Measurements from ENCODE around the gene SLC17A4. TPM values are rescaled to one million over a fixed set of nuclear protein-coding genes. Genes with fewer than 3 reads are reported as not detected.

The SLC17A4 gene
- total and polyA plus RNA-seq, 2 donors = 0.02 TPM; not detected in 1

GRCh38 chr6:25788305-25788922 lies 33.9 kb downstream of the SLC17A4 start:
- H3K36me3 ChIP-seq (ENCODE audit: control insufficient read depth in 2 of 2, insufficient read depth in 2 of 2, low read length in 1 of 2) = no peaks in the 10 kb centered on the region
- H3K9me3 ChIP-seq (ENCODE audit: control insufficient read depth in 2 of 2, insufficient read depth in 1 of 2, low read length in 1 of 2) = no peaks in the 10 kb centered on the region
- H3K27me3 ChIP-seq (ENCODE audit: control insufficient read depth in 2 of 2, insufficient read depth in 1 of 2, low read length in 1 of 2) = no peaks in the 10 kb centered on the region
- peak in 5 of 9 donors; percentile 10 to 48 (median 27) for DNase-seq (ENCODE audit: low read depth in 6 of 9, low spot score in 9 of 9)
- WGBS = 79% methylated on average over 4 of the region's 4 CpGs
- no peaks in the 10 kb centered on the region for H3K4me1 ChIP-seq (ENCODE audit: control insufficient read depth in 2 of 2, insufficient read depth in 2 of 2, low read length in 2 of 2)
- H3K4me3 ChIP-seq (ENCODE audit: low read length in 2 of 2) = no peak overlapping the region
- H3K27ac ChIP-seq (ENCODE audit: low read depth in 1 of 2, low read length in 1 of 2) = no peak overlapping the region

- no peaks in the 10 kb centered on the region for H3K4me1 ChIP-seq (ENCODE audit: control insufficient read depth in 2 of 2, insufficient read depth in 2 of 2, low read length in 2 of 2)
- no peaks in the 10 kb centered on the region for H3K27me3 ChIP-seq (ENCODE audit: control insufficient read depth in 2 of 2, insufficient read depth in 1 of 2, low read length in 1 of 2)
- 97% methylated on average over 2 of the region's 2 CpGs for WGBS
- H3K36me3 ChIP-seq (ENCODE audit: control insufficient read depth in 2 of 2, insufficient read depth in 2 of 2, low read length in 1 of 2) = no peaks in the 10 kb centered on the region
- H3K9me3 ChIP-seq (ENCODE audit: control insufficient read depth in 2 of 2, insufficient read depth in 1 of 2, low read length in 1 of 2) = no peaks in the 10 kb centered on the region
- H3K27ac ChIP-seq (ENCODE audit: low read depth in 1 of 2, low read length in 1 of 2) = no peak overlapping the region
- H3K4me3 ChIP-seq (ENCODE audit: low read length in 2 of 2) = no peak overlapping the region
- no peak for DNase-seq (ENCODE audit: low read depth in 6 of 9, low spot score in 9 of 9)
These were observed 34.9 kb downstream of the SLC17A4 start for GRCh38 chr6:25789475-25789874.

DNA sequence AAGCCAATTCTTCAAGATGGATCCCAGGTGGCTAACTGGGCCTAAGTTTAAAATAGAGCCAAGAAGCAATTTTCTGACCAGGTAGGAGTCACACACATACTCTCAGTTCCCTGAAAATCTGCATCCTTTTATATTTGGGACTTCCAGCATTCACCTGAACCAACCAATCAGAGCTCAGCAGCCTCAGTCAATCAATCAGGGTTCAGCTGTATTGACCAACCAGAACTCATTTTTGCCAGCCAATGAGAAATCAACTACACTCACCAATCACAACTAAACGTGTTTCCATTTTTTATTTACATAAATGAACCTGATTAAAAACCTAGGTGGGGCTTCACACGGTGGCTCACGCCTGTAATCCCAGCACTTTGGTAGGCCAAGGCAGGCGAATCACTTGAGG lies 37.5 kb downstream of the SLC17A4 start:
- H3K36me3 ChIP-seq (ENCODE audit: control insufficient read depth in 2 of 2, insufficient read depth in 2 of 2, low read length in 1 of 2) = no peaks in the 10 kb centered on the region
- DNase-seq (ENCODE audit: low read depth in 6 of 9, low spot score in 9 of 9) = no peak
- 95% methylated on average over 4 of the region's 4 CpGs for WGBS
- no peak overlapping the region for H3K27ac ChIP-seq (ENCODE audit: low read depth in 1 of 2, low read length in 1 of 2)
- H3K27me3 ChIP-seq (ENCODE audit: control insufficient read depth in 2 of 2, insufficient read depth in 1 of 2, low read length in 1 of 2) = no peaks in the 10 kb centered on the region
- H3K4me1 ChIP-seq (ENCODE audit: control insufficient read depth in 2 of 2, insufficient read depth in 2 of 2, low read length in 2 of 2) = no peaks in the 10 kb centered on the region
- no peak overlapping the region for H3K4me3 ChIP-seq (ENCODE audit: low read length in 2 of 2)
- no peaks in the 10 kb centered on the region for H3K9me3 ChIP-seq (ENCODE audit: control insufficient read depth in 2 of 2, insufficient read depth in 1 of 2, low read length in 1 of 2)

DNA sequence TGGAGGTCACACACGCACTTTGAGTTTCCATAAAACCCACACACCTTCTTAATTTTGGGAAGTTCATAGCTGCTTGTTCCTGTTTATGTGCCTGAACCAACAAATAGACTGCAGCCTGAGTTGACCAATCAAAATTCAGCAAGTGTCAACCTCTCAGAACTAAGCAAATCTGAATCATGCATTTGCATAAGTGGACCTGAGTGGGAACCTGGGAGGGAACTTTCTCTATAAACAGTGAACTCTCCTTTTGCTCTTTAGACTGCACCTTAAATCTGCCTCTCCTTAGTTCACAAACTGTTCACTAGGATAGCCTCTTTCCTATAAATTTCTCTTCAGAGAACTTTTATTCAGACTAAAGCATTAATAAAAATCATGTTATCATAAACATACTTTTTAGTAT lies 39.4 kb downstream of the SLC17A4 start:
- H3K36me3 ChIP-seq (ENCODE audit: control insufficient read depth in 2 of 2, insufficient read depth in 2 of 2, low read length in 1 of 2) = no peaks in the 10 kb centered on the region
- H3K4me1 ChIP-seq (ENCODE audit: control insufficient read depth in 2 of 2, insufficient read depth in 2 of 2, low read length in 2 of 2) = no peaks in the 10 kb centered on the region
- H3K9me3 ChIP-seq (ENCODE audit: control insufficient read depth in 2 of 2, insufficient read depth in 1 of 2, low read length in 1 of 2) = no peaks in the 10 kb centered on the region
- no peak for DNase-seq (ENCODE audit: low read depth in 6 of 9, low spot score in 9 of 9)
- no peak overlapping the region for H3K27ac ChIP-seq (ENCODE audit: low read depth in 1 of 2, low read length in 1 of 2)
- 100% methylated on average over 1 of the region's 1 CpG for WGBS
- H3K27me3 ChIP-seq (ENCODE audit: control insufficient read depth in 2 of 2, insufficient read depth in 1 of 2, low read length in 1 of 2) = no peaks in the 10 kb centered on the region
- H3K4me3 ChIP-seq (ENCODE audit: low read length in 2 of 2) = no peak overlapping the region

- no peak for DNase-seq (ENCODE audit: low read depth in 6 of 9, low spot score in 9 of 9)
- H3K36me3 ChIP-seq (ENCODE audit: control insufficient read depth in 2 of 2, insufficient read depth in 2 of 2, low read length in 1 of 2) = no peaks in the 10 kb centered on the region
- 65% methylated on average over 2 of the region's 2 CpGs for WGBS
- no peaks in the 10 kb centered on the region for H3K27me3 ChIP-seq (ENCODE audit: control insufficient read depth in 2 of 2, insufficient read depth in 1 of 2, low read length in 1 of 2)
- no peak overlapping the region for H3K27ac ChIP-seq (ENCODE audit: low read depth in 1 of 2, low read length in 1 of 2)
- H3K4me1 ChIP-seq (ENCODE audit: control insufficient read depth in 2 of 2, insufficient read depth in 2 of 2, low read length in 2 of 2) = no peaks in the 10 kb centered on the region
- H3K9me3 ChIP-seq (ENCODE audit: control insufficient read depth in 2 of 2, insufficient read depth in 1 of 2, low read length in 1 of 2) = no peaks in the 10 kb centered on the region
- no peak overlapping the region for H3K4me3 ChIP-seq (ENCODE audit: low read length in 2 of 2)
These were observed 40.2 kb downstream of the SLC17A4 start for GRCh38 chr6:25794784-25795183.

- H3K4me3 ChIP-seq (ENCODE audit: low read length in 2 of 2) = no peak overlapping the region
- H3K4me1 ChIP-seq (ENCODE audit: control insufficient read depth in 2 of 2, insufficient read depth in 2 of 2, low read length in 2 of 2) = no peaks in the 10 kb centered on the region
- H3K27me3 ChIP-seq (ENCODE audit: control insufficient read depth in 2 of 2, insufficient read depth in 1 of 2, low read length in 1 of 2) = no peaks in the 10 kb centered on the region
- 94% methylated on average over 4 of the region's 4 CpGs for WGBS
- DNase-seq (ENCODE audit: low read depth in 6 of 9, low spot score in 9 of 9) = no peak
- no peaks in the 10 kb centered on the region for H3K36me3 ChIP-seq (ENCODE audit: control insufficient read depth in 2 of 2, insufficient read depth in 2 of 2, low read length in 1 of 2)
- no peak overlapping the region for H3K27ac ChIP-seq (ENCODE audit: low read depth in 1 of 2, low read length in 1 of 2)
- H3K9me3 ChIP-seq (ENCODE audit: control insufficient read depth in 2 of 2, insufficient read depth in 1 of 2, low read length in 1 of 2) = no peaks in the 10 kb centered on the region
These were observed 46.9 kb downstream of the SLC17A4 start for GRCh38 chr6:25801436-25801835.

DNA sequence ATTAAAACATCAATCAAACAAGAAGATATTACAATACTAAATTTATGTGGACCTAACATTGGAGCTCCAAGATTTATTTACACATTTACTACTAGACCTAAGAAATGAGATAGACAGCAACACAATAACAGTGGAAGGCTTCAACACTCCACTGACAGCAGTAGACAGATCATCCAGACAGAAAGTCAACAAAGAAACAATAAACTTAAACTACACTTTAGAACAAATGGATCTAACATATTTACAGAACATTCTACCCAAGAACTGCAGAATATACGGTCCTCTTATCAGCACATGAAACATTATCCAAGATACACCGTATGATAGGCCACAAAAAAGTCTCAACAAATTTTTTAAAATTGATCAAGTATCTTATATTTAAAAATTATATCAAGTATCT lies 50.3 kb downstream of the SLC17A4 start:
- WGBS = 96% methylated on average over 2 of the region's 2 CpGs
- no peak for DNase-seq (ENCODE audit: low read depth in 6 of 9, low spot score in 9 of 9)
- H3K36me3 ChIP-seq (ENCODE audit: control insufficient read depth in 2 of 2, insufficient read depth in 2 of 2, low read length in 1 of 2) = no peaks in the 10 kb centered on the region

DNA sequence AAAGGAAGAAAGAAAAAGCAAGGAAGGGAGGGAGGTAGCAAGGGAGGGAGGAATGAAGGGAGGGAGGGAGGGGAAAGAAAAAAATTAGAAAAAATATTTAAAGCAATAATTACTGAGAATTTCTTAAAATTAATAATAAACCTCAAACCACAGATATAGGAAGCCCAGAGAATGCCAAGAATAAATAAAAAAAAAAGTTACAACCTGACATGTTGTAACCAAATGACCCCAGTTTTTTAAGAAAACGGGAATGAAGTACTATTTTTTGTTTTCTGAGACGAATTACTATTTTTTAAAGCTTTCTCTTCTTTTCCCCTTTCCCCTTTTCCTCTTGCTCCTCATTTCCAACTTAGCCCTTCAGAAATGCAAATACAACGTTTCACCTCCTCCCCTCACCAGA lies 60.7 kb downstream of the SLC17A4 start:
- no peaks in the 10 kb centered on the region for H3K27me3 ChIP-seq (ENCODE audit: control insufficient read depth in 2 of 2, insufficient read depth in 1 of 2, low read length in 1 of 2)
- H3K27ac ChIP-seq (ENCODE audit: low read depth in 1 of 2, low read length in 1 of 2) = no peak overlapping the region
- H3K4me1 ChIP-seq (ENCODE audit: control insufficient read depth in 2 of 2, insufficient read depth in 2 of 2, low read length in 2 of 2) = no peaks in the 10 kb centered on the region
- no peak for DNase-seq (ENCODE audit: low read depth in 6 of 9, low spot score in 9 of 9)
- H3K36me3 ChIP-seq (ENCODE audit: control insufficient read depth in 2 of 2, insufficient read depth in 2 of 2, low read length in 1 of 2) = no peaks in the 10 kb centered on the region
- no peaks in the 10 kb centered on the region for H3K9me3 ChIP-seq (ENCODE audit: control insufficient read depth in 2 of 2, insufficient read depth in 1 of 2, low read length in 1 of 2)
- H3K4me3 ChIP-seq (ENCODE audit: low read length in 2 of 2) = no peak overlapping the region
- 81% methylated on average over 3 of the region's 3 CpGs for WGBS

More for the DNA sequence above, 50.3 kb downstream of the SLC17A4 start:
- Histone ChIP-seq H3K9me3 (ENCODE audit: control insufficient read depth in 2 of 2, insufficient read depth in 1 of 2, low read length in 1 of 2) (no peaks in the 10 kb centered on the region), H3K27me3 (ENCODE audit: control insufficient read depth in 2 of 2, insufficient read depth in 1 of 2, low read length in 1 of 2) (no peaks in the 10 kb centered on the region), H3K4me1 (ENCODE audit: control insufficient read depth in 2 of 2, insufficient read depth in 2 of 2, low read length in 2 of 2) (no peaks in the 10 kb centered on the region), H3K27ac (ENCODE audit: low read depth in 1 of 2, low read length in 1 of 2) (no peak overlapping the region), H3K4me3 (ENCODE audit: low read length in 2 of 2) (no peak overlapping the region)

- no peak overlapping the region for H3K27ac ChIP-seq (ENCODE audit: low read depth in 1 of 2, low read length in 1 of 2)
- no peaks in the 10 kb centered on the region for H3K27me3 ChIP-seq (ENCODE audit: control insufficient read depth in 2 of 2, insufficient read depth in 1 of 2, low read length in 1 of 2)
- WGBS = 95% methylated on average over 2 of the region's 2 CpGs
These were observed 61.7 kb downstream of the SLC17A4 start for GRCh38 chr6:25816252-25816651.

DNA sequence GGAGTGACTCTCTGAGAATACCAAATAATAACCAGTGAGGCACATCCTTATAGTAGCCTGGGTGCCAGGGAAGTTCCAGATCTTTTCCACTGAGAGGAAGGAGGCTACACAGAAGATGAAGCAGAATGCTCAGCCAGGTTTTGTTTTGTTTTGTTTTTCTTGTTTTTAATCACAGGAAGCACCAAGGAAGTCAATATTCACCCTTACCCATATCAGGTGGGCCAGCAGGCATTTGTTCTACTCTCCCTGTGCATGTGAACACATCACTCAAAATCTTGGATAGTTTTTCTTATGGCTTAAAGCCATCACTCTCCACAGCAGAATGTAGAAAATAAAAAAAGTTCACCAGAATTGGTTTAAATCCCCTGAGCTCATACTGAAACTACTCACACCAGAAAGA lies 66.8 kb downstream of the SLC17A4 start:
- H3K4me1 ChIP-seq (ENCODE audit: control insufficient read depth in 2 of 2, insufficient read depth in 2 of 2, low read length in 2 of 2) = no peaks in the 10 kb centered on the region
- no peaks in the 10 kb centered on the region for H3K27me3 ChIP-seq (ENCODE audit: control insufficient read depth in 2 of 2, insufficient read depth in 1 of 2, low read length in 1 of 2)
- no peaks in the 10 kb centered on the region for H3K9me3 ChIP-seq (ENCODE audit: control insufficient read depth in 2 of 2, insufficient read depth in 1 of 2, low read length in 1 of 2)
- no peaks in the 10 kb centered on the region for H3K36me3 ChIP-seq (ENCODE audit: control insufficient read depth in 2 of 2, insufficient read depth in 2 of 2, low read length in 1 of 2)
- H3K4me3 ChIP-seq (ENCODE audit: low read length in 2 of 2) = no peak overlapping the region
- no peak overlapping the region for H3K27ac ChIP-seq (ENCODE audit: low read depth in 1 of 2, low read length in 1 of 2)
- no peak for DNase-seq (ENCODE audit: low read depth in 6 of 9, low spot score in 9 of 9)

More at GRCh38 chr6:25816252-25816651, 61.7 kb downstream of the SLC17A4 start:
- Histone ChIP-seq H3K4me1 (ENCODE audit: control insufficient read depth in 2 of 2, insufficient read depth in 2 of 2, low read length in 2 of 2) (no peaks in the 10 kb centered on the region), H3K9me3 (ENCODE audit: control insufficient read depth in 2 of 2, insufficient read depth in 1 of 2, low read length in 1 of 2) (no peaks in the 10 kb centered on the region), H3K4me3 (ENCODE audit: low read length in 2 of 2) (no peak overlapping the region), H3K36me3 (ENCODE audit: control insufficient read depth in 2 of 2, insufficient read depth in 2 of 2, low read length in 1 of 2) (no peaks in the 10 kb centered on the region)
- DNase-seq (ENCODE audit: low read depth in 6 of 9, low spot score in 9 of 9) = no peak
